SU-DHL-6 (cell line): ENCODE data around the gene COL25A1.

Source experiments
- CTCF ChIP-seq: fragments of 200-600 bp; sonication (generic); IDR thresholded peaks from one replicate; pipeline ENCODE4 v1.5.1; 2017; ENCODE audit warnings: antibody characterized with exemption, mild to moderate bottlenecking, low read length, moderate library complexity; ENCODE audit not compliant: insufficient read depth, poor library complexity, severe bottlenecking
- EZH2phosphoT487 ChIP-seq: fragments of 200-600 bp; sonication (generic), shearing (Covaris generic); conservative IDR thresholded peaks from 2 replicates; pipeline ENCODE4 v1.6.1; 2018; ENCODE audit warnings: mild to moderate bottlenecking, antibody characterized with exemption, low read length, moderate library complexity, mixed read lengths

GRCh38 chr4:108777388-108777787, 525.1 kb downstream of the COL25A1 start:
- TF ChIP-seq CTCF (no peak), EZH2phosphoT487 (no peak)
